SK-N-SH (cell line): ENCODE measurements around the gene RASGEF1C. TPM values are rescaled to one million over a fixed set of nuclear protein-coding genes. Genes with fewer than 3 reads are reported as not detected.

Experiments
- CTCF ChIA-PET: fragments of 300-600, 350-600 bp; formaldehyde crosslinking; extraction: SDS; loops from one replicate; lab custom pipeline; 2021; lab: Yijun Ruan, JAX
- POLR2A ChIA-PET: fragments of 350-600 bp; sonication (Branson Sonifier 250); formaldehyde crosslinking; extraction: SDS; loops from one replicate; lab custom pipeline; 2020; ENCODE audit warnings: antibody characterized with exemption, inconsistent platforms; lab: Yijun Ruan, JAX
- DNase-seq: peaks from one replicate; pipeline ENCODE4 v3.0.0; 2012
- H2AFZ ChIP-seq: fragments of 200-600 bp; sonication (generic); 2 replicates; pipeline ENCODE4 v1.8.1; 2016; ENCODE audit warnings: antibody characterized with exemption, mild to moderate bottlenecking, low read depth
- H3F3A ChIP-seq: fragments of 200-600 bp; sonication (generic); replicated peaks from 2 replicates; pipeline ENCODE3; 2016; ENCODE audit warnings: antibody characterized with exemption, mild to moderate bottlenecking; ENCODE audit not compliant: insufficient read depth
- H3K27ac ChIP-seq, 2 experiments: fragments of 200-500 bp in 1 of 2; fragments of 200-600 bp in 1 of 2; sonication (Bioruptor generic) in 1 of 2; sonication (generic), shearing (Covaris generic) in 1 of 2; 2 replicates each; pipeline versions ENCODE4 v1.5.1 to v1.6.1; 2014 to 2016; ENCODE audit warnings: low read depth in 2 of 2, inconsistent platforms in 1 of 2, low read length in 1 of 2, mild to moderate bottlenecking in 1 of 2, mixed read lengths in 1 of 2
- H3K27me3 ChIP-seq: fragments of 200-600 bp; sonication (generic), shearing (Covaris generic); 2 replicates; pipeline ENCODE4 v1.6.1; 2016; ENCODE audit warnings: mixed run types; ENCODE audit not compliant: insufficient read depth
- H3K36me3 ChIP-seq, 2 experiments: fragments of 200-500 bp in 1 of 2; fragments of 200-600 bp in 1 of 2; sonication (Bioruptor generic) in 1 of 2; sonication (generic) in 1 of 2; replicated peaks in 1 of 2; 2 replicates each; pipeline versions ENCODE3 to v1.5.1; 2014 to 2016; ENCODE audit warnings: low read length in 1 of 2, mild to moderate bottlenecking in 1 of 2; ENCODE audit not compliant: insufficient read depth in 2 of 2, control insufficient read depth in 1 of 2
- H3K4me1 ChIP-seq, 2 experiments: fragments of 200-500 bp in 1 of 2; fragments of 200-600 bp in 1 of 2; sonication (Bioruptor generic) in 1 of 2; sonication (generic), shearing (Covaris generic) in 1 of 2; 2 replicates each; pipeline versions ENCODE4 v1.5.1 to v1.6.1; 2014 to 2016; ENCODE audit warnings: low read depth in 1 of 2, low read length in 1 of 2, mixed run types in 1 of 2; ENCODE audit not compliant: insufficient read depth in 2 of 2, control insufficient read depth in 1 of 2
- H3K4me2 ChIP-seq: fragments of 200-600 bp; sonication (generic), shearing (Covaris generic); 2 replicates; pipeline ENCODE4 v1.6.1; 2017; ENCODE audit warnings: mixed run types
- H3K4me3 ChIP-seq, 2 experiments: fragments of 200-500 bp in 1 of 2; fragments of 200-600 bp in 1 of 2; sonication (Bioruptor generic) in 1 of 2; sonication (generic), shearing (Covaris generic) in 1 of 2; 2 replicates each; pipeline versions ENCODE4 v1.5.1 to v1.8.1; 2014 to 2016; ENCODE audit warnings: low read depth in 2 of 2, inconsistent platforms in 1 of 2, low read length in 1 of 2, mild to moderate bottlenecking in 1 of 2, mixed read lengths in 1 of 2, moderate library complexity in 1 of 2
- H3K79me2 ChIP-seq: fragments of 200-600 bp; sonication (generic); 2 replicates; pipeline ENCODE4 v1.8.1; 2017; ENCODE audit warnings: mild to moderate bottlenecking; ENCODE audit not compliant: insufficient read depth
- H3K9ac ChIP-seq: fragments of 200-600 bp; sonication (generic); 2 replicates; pipeline ENCODE4 v1.6.1; 2017; ENCODE audit warnings: mixed run types
- H3K9me2 ChIP-seq: fragments of 200-600 bp; sonication (generic); 2 replicates; pipeline ENCODE4 v1.6.1; 2017; ENCODE audit warnings: mixed run types
- H3K9me3 ChIP-seq: fragments of 200-600 bp; sonication (generic); 2 replicates; pipeline ENCODE4 v1.6.1; 2017; ENCODE audit warnings: mixed run types, mild to moderate bottlenecking, moderate library complexity
- H4K20me1 ChIP-seq: fragments of 200-600 bp; sonication (generic); 2 replicates; pipeline ENCODE4 v1.6.1; 2017; ENCODE audit warnings: mild to moderate bottlenecking, mixed run types; ENCODE audit not compliant: insufficient read depth
- ELF1 ChIP-seq: IDR thresholded peaks from 2 replicates; pipeline ENCODE4 v1.4.0; 2012
- EP300 ChIP-seq, 2 experiments: IDR thresholded peaks; 2 replicates each; pipeline versions ENCODE4 v1.4.0 to v1.6.1; 2012; ENCODE audit warnings: borderline replicate concordance in 1 of 2, low read depth in 1 of 2, low read length in 1 of 2
- FOSL2 ChIP-seq: IDR thresholded peaks from 2 replicates; pipeline ENCODE4 v1.4.0; 2012; ENCODE audit warnings: low read depth, mild to moderate bottlenecking, moderate library complexity, borderline replicate concordance
- GABPA ChIP-seq: IDR thresholded peaks from 2 replicates; pipeline ENCODE4 v1.4.0; 2012; ENCODE audit warnings: low read depth, mild to moderate bottlenecking
- GATA2 ChIP-seq: sonication (generic); formaldehyde crosslinking; IDR thresholded peaks from 2 replicates; pipeline ENCODE4 v1.5.0; 2020; ENCODE audit warnings: mild to moderate bottlenecking, missing genetic modification reagents
- MEF2A ChIP-seq: IDR thresholded peaks from 2 replicates; pipeline ENCODE4 v1.4.0; 2012; ENCODE audit warnings: low read depth, borderline replicate concordance
- MXI1 ChIP-seq: IDR thresholded peaks from 2 replicates; pipeline ENCODE4 v1.6.1; 2012; ENCODE audit warnings: mild to moderate bottlenecking, low read depth, low read length, improper control_type of control experiment
- NRF1 ChIP-seq: IDR thresholded peaks from 2 replicates; pipeline ENCODE4 v1.6.1; 2012; ENCODE audit warnings: low read depth, mild to moderate bottlenecking, low read length
- RAD21 ChIP-seq: IDR thresholded peaks from 2 replicates; pipeline ENCODE4 v1.6.1; 2012; ENCODE audit warnings: mild to moderate bottlenecking, low read length
- RCOR1 ChIP-seq: fragments of 150-350 bp; IDR thresholded peaks from 2 replicates; pipeline ENCODE4 v1.6.1; 2017; ENCODE audit warnings: antibody characterized with exemption, low read length
- SIN3A ChIP-seq: IDR thresholded peaks from 2 replicates; pipeline ENCODE4 v1.6.1; 2012; ENCODE audit warnings: low read depth, mild to moderate bottlenecking, low read length, moderate library complexity, borderline replicate concordance
- TAF1 ChIP-seq: IDR thresholded peaks from 2 replicates; pipeline ENCODE4 v1.6.1; 2012; ENCODE audit warnings: low read depth, mild to moderate bottlenecking, low read length, moderate library complexity, borderline replicate concordance
- TCF12 ChIP-seq: IDR thresholded peaks from 2 replicates; pipeline ENCODE4 v1.4.0; 2012
- TEAD4 ChIP-seq: IDR thresholded peaks from 2 replicates; pipeline ENCODE4 v1.4.0; 2012; ENCODE audit warnings: mild to moderate bottlenecking, borderline replicate concordance; ENCODE audit not compliant: insufficient read depth
- WGBS: methylation state at CpG from one replicate; pipeline ENCODE4 v1.1.6; 2017; ENCODE audit warnings: low lambda C conversion rate; 5-methylcytosine and 5-hydroxymethylcytosine counted together
- polyA plus RNA-seq, 3 experiments: library from polyadenylated mRNA; depleted of rRNA; stranded (reverse); fragments of >200 nt; gene quantifications; 2 replicates each; pipeline ENCODE4 v1.2.3, GENCODE V29; 2012
- TF ChIP-seq, protein P1 (sequence below): IDR thresholded peaks from 2 replicates; pipeline ENCODE4 v1.6.1; 2012; ENCODE audit warnings: mild to moderate bottlenecking, low read depth, low read length, moderate library complexity
- TF ChIP-seq, protein P2 (sequence below): IDR thresholded peaks from 2 replicates; pipeline ENCODE4 v1.4.0; 2012; ENCODE audit warnings: low read depth, borderline replicate concordance
- TF ChIP-seq, protein P3 (sequence below): IDR thresholded peaks from 2 replicates; pipeline ENCODE4; 2012

RASGEF1C gene
- polyA plus RNA-seq, 1 of the 3 experiments (the other 2 are of a cell fraction), result not detected

DNA sequence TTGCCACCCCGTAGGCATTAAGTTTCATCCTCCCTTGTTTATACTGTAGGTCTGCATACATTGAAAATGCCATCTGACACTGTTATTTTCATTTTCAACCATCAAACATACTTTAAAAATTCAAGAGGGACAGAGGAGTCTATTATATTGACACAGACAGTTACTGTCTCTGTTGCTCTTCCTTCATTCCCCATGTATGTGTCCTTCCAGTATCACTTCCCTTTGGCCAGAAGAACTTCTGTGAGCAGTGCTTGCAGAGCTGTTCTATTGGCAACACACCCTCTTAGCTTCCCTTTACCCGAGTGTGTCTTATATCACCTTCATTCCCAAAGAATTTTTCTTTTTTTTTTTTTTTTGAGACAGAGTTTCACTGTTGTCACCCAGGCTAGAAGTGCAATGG is 42.8 kb downstream of the RASGEF1C start:
- no peaks in the 10 kb centered on the region for H3K9me2 ChIP-seq
- WGBS, result 29% methylated on average over 2 of the region's 2 CpGs
- no peak overlapping the region for H3K27ac ChIP-seq
- no peaks in the 10 kb centered on the region for H3F3A ChIP-seq
- DNase-seq, result no peak
- H2AFZ ChIP-seq, result no peak overlapping the region
- H3K4me2 ChIP-seq, result no peak overlapping the region
- H3K9me3 ChIP-seq, result no peaks in the 10 kb centered on the region
- H4K20me1 ChIP-seq, result no peaks in the 10 kb centered on the region
- POLR2A ChIA-PET, result no interaction called here
- CTCF ChIA-PET, result interaction anchor here (3.3 kb wide), 1 partner anchor 43 kb away, joined by 18 read pairs; the partner anchor contains the start of gene RASGEF1C
- no peaks in the 10 kb centered on the region for H3K36me3 ChIP-seq
- H3K4me1 ChIP-seq, result peaks cover 0 to 11% of the 10 kb centered on the region in 2 experiments; a peak in 1 of 4 replicates
- H3K9ac ChIP-seq, result no peak overlapping the region
- no peak overlapping the region for H3K4me3 ChIP-seq
- H3K27me3 ChIP-seq, result no peaks in the 10 kb centered on the region
- H3K79me2 ChIP-seq, result no peaks in the 10 kb centered on the region
- TF ChIP-seq RAD21 (no peak), SIN3A (no peak), FOSL2 (no peak), MXI1 (no peak), NRF1 (no peak), RCOR1 (no peak), TEAD4 (no peak), EP300 (IDR thresholded peaks at IDR 0.05; ENCODE audit: borderline replicate concordance in 1 of 2, low read depth in 1 of 2, low read length in 1 of 2) (no peak), GATA2 (CRISPR knock-in tag) (no peak), TCF12 (no peak), TAF1 (no peak), GABPA (no peak), ELF1 (no peak), MEF2A (no peak)
- TF ChIP-seq, protein P1, sequence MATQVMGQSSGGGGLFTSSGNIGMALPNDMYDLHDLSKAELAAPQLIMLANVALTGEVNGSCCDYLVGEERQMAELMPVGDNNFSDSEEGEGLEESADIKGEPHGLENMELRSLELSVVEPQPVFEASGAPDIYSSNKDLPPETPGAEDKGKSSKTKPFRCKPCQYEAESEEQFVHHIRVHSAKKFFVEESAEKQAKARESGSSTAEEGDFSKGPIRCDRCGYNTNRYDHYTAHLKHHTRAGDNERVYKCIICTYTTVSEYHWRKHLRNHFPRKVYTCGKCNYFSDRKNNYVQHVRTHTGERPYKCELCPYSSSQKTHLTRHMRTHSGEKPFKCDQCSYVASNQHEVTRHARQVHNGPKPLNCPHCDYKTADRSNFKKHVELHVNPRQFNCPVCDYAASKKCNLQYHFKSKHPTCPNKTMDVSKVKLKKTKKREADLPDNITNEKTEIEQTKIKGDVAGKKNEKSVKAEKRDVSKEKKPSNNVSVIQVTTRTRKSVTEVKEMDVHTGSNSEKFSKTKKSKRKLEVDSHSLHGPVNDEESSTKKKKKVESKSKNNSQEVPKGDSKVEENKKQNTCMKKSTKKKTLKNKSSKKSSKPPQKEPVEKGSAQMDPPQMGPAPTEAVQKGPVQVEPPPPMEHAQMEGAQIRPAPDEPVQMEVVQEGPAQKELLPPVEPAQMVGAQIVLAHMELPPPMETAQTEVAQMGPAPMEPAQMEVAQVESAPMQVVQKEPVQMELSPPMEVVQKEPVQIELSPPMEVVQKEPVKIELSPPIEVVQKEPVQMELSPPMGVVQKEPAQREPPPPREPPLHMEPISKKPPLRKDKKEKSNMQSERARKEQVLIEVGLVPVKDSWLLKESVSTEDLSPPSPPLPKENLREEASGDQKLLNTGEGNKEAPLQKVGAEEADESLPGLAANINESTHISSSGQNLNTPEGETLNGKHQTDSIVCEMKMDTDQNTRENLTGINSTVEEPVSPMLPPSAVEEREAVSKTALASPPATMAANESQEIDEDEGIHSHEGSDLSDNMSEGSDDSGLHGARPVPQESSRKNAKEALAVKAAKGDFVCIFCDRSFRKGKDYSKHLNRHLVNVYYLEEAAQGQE, result no peak
- TF ChIP-seq, protein P2, sequence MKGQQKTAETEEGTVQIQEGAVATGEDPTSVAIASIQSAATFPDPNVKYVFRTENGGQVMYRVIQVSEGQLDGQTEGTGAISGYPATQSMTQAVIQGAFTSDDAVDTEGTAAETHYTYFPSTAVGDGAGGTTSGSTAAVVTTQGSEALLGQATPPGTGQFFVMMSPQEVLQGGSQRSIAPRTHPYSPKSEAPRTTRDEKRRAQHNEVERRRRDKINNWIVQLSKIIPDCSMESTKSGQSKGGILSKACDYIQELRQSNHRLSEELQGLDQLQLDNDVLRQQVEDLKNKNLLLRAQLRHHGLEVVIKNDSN, result no peak
- TF ChIP-seq, protein P3, sequence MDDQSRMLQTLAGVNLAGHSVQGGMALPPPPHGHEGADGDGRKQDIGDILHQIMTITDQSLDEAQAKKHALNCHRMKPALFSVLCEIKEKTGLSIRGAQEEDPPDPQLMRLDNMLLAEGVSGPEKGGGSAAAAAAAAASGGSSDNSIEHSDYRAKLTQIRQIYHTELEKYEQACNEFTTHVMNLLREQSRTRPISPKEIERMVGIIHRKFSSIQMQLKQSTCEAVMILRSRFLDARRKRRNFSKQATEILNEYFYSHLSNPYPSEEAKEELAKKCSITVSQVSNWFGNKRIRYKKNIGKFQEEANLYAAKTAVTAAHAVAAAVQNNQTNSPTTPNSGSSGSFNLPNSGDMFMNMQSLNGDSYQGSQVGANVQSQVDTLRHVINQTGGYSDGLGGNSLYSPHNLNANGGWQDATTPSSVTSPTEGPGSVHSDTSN, result no peak
